GM21723 (cell line): ENCODE data around the gene DNASE1L3.

Source experiments
- ATAC-seq: cut with Tn5 transposase; IDR thresholded peaks from one replicate; pipeline ENCODE4 v1.9.1; 2021; ENCODE audit warnings: mild to moderate bottlenecking, moderate library complexity; ENCODE audit not compliant: unreplicated experiment

DNASE1L3 gene

DNA sequence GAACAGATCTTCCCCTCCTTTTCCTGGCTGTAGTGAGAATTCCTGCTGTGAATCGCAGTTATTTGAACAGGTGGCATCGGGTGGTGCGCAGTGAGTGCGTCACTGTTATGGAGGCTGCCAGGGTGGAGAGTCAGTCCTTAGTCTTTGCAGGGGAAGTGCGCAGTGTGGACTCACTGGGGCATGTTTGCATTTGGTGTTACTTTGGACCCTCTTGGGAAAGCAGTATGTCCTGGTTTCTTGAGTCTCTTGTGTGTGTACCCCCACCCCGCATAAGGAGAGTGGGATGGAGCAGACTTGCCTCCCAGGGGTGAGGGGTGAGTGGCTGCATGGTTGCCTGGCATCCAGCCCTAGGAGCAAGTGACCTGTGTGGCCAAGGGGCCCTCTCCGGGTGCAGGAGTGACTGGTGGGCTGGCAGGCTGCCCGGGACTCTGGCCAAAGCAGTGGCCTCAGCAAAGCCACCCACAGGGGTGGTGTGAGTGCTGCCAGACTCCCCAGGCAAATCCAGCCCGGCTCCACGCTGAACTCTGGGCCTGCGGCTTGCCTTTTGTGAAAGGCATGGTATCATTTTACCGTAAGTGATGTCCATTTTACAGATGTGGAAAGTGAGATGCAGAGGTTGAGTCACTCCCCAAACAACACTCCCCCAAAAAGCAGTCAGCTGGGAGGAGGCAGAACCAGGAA lies 46.4 kb downstream of the DNASE1L3 start:
- ATAC-seq: no peak

DNA sequence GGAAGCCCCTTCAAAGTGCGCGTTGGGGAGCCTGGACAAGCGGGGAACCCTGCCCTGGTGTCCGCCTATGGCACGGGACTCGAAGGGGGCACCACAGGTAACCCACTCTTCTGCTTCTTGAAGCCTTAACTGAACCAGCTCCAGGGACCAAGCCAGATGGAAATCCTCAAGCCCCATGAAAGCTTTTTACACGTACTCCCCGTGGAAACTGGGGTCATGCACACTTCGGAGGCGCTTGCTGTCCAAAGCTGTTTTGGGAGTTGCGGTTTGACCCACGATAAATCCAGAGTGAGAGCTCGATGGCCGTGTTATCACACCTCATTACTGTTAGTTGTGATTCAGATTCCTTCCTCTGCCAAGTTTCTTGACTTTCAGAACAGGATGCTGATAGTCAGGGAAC lies 47.5 kb downstream of the DNASE1L3 start:
- ATAC-seq: no peak

DNA sequence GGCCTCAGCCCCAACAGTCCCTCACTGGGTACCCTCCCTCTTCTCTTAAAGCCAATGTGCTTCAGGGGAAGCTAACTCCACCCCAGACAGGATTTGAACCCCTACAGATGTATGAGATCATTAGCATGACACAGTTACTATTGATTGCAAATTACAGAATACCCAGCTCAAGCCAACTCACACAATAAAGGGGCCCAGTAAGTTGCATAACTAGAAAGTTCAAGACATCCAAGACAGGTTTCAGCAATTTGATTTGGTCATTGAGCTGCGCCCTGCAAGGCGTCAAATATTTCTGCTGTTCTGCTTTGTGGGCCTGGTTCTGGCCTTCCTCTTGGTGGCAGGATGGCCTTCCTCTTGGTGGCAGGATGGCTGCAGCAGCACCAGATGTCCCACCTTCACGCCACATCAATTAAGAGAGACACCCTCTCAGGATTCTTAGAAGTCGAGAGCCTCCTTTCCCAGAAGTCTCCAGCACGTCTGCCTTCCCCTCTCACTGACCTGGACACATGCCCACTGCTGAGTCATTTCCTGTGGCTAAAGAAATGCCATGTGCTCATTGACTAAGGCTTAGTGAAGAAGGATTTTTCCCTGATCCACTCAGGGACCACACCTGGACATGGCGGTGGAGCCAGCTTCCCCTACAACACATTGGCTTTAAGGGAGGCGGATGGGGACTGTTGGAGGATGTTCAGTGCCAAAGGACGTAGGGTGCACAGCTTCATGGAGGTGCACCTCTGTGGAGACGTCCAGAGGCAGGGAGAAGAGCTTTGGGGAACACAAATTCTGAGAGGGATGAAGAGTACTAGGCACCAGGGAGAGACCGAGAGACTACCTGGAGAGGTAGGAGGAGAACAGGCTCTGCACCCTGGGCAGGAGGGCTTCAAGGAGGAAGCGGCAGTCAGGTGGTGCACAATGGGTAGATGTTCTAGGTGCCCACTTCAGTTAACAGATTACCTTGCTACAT lies 49.1 kb downstream of the DNASE1L3 start:
- no peak for ATAC-seq

DNA sequence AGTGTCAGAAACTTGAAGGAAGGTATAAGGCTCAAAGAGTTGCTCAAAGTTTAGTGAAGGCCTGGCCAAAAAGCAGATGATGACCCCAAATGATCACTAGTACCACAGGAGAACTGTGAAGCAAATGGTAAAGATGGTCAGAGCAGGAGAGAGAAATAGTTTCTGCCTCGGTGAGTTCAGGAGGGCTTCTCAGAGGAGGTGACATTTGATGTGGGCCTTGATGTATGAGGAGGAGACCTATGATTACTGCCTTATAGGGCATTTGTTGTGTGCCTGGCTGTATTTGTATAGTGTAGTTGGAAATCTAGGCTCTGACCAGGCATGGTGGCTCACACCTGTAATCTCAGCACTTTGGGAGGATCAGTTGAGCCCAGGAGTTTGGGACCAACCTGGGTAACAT lies 50.4 kb downstream of the DNASE1L3 start:
- no peak for ATAC-seq

DNA sequence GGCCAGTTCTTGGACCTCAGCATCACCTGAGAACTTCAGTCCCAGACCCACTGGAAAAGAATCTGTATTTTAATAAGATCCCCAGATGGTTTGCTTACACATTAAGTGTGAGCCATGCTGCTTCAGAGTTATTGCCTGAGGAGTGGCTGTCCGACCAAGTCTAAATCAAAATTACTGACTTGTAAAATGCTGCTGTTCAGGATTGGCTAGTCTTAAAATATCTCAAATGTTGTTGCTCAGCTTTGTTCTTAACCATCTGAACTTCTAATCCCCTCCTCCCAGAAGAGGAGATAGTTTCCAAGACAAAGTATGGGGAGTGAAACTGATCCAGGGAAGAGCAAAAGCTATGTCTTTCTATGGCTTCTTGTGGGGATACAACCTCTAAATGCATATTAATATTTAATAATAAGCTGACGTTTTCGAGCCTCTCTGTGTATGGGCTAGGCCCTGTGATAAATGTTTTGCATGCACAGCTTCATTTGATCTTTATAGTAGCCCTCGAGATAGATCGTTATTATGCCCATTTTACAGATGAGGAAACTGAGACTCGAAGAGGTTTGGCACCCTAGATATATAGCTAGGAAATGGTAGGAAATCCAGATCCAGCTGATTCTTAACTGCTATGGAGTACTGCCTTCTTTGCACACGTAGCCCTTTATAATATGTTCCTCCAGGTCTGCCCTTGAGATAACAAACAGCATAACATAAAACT lies 52.2 kb downstream of the DNASE1L3 start:
- no peak for ATAC-seq

DNA sequence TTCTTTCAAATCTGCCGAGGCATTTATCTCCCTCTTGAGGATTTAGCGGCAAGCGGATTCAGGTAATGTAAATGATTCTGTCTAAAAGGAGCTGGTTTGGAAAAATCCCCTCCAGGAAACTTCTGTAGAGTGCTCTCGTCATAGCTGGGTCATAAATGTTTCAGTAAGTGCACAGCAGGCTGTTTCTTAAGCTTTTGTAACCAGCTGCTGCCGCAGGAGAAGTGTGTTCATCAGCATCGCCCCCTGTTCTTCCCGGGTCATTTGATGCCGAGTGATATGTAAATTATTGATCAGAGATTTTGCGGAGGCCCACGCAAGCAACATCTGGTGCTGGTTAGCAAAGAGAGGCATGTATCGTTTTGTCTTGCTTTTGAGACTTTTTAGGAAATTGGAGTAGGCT lies 53.1 kb downstream of the DNASE1L3 start:
- ATAC-seq: no peak

DNA sequence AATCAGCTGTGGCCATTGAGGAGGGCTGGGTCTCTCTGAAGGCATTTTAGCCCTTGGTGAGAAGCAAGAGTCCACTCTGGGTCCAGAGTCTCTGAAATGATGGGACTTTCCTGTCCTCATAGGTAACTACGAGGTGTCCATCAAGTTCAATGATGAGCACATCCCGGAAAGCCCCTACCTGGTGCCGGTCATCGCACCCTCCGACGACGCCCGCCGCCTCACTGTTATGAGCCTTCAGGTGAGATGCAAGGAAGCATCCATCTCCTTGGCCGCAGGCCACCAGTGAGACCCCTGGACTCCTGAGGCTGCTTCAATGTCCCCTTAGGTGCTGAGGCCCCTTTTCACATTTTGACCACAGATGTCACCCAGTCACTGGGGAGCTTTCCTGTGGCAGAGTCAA lies 54.9 kb downstream of the DNASE1L3 start:
- no peak for ATAC-seq

DNA sequence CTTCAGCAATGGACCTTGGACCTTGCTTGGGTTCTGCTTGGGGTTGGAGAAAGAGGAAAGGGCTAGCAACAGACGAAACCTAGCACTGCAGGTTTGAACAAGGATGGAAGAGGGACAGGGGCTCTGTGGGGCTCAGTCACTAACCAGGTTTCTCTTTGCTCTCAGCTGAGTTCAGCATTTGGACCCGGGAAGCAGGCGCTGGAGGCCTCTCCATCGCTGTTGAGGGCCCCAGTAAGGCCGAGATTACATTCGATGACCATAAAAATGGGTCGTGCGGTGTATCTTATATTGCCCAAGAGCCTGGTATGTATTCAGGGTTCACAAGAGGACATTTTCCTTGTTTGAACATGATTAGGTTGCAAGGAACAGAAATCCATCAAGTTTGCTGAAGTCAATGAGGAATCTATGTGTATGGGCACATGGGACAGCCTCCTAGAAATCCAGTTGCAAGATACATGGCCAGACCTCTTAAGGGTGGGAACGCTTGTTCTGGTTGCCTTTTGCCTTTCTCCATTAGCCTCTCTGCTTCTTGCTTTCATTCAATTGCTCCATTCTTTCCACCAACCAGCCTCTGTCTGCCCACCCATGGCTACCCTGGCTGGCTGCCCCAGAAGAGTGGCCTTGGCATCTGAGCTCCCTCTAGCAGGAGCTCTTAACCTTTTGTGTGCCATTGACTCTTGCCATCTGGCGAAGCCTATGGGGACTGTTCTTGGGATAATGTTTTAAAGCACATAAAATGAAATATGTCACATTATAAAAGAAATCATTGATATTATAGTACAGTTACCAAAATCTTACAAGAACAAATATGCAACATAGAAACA lies 55.9 kb downstream of the DNASE1L3 start:
- no peak for ATAC-seq

DNA sequence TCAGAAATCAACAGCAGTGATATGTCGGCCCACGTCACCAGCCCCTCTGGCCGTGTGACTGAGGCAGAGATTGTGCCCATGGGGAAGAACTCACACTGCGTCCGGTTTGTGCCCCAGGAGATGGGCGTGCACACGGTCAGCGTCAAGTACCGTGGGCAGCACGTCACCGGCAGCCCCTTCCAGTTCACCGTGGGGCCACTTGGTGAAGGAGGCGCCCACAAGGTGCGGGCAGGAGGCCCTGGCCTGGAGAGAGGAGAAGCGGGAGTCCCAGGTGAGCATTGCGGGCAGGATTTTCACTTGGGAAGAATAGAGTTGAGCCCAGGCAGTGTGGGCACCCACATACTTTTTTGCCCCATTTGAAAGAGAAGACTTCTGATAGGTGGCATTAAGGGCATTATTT lies 57.4 kb downstream of the DNASE1L3 start:
- no peak for ATAC-seq

DNA sequence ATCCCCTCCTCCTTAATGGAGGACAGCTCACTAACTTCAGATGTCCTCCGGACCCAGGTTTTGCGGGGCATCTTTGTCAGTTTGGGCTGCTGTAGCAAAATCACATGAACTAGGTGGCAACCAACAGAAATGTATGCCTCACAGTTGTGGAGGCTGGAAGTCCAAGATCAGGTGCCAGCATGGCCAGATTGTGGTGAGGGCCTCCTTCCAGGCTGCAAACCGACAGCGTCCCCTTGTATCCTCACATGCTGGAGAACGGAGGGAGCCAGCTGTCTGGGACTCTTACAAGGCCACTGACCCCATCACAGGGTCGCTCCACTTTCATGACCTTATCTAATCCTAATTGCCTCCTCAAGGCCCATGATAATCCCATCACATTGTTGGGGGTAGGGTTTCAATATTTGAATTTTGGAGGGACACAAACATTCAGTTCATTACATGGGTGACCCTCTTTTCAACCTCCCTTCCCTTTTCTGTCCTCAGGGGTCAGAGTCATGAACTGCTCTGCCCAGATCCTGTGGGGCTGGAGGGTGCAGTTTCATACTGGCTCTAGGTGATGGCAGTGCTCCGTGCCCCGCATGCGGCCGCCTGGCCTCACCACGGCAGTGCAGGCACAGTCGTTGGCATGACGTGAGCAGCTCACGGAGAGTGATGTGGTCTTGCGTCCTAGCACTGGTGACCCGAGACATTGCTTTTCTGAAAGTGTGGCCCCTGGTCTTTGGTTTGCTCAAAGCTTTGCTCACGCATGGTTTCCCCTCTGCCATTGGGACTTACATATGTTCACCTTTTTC lies 58.4 kb downstream of the DNASE1L3 start:
- ATAC-seq: no peak

DNA sequence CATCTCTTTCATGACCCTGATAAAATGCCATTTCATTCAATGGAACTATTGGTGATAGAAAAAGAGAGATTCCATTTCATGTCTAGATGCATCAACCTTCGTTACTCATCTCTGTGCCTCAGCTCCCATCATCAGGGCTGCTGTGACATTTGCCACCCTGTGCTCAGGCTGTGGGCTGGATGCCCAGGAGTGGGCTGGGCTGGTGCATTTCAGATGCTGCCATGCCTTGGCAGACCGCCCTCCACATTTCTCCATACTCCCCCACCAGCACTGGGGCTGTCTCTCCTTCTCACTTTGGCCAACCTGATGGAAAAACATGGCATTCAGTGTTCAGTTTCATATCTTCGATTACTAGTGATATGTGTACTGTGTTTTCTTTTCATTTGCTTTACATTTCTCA lies 59.1 kb downstream of the DNASE1L3 start:
- ATAC-seq: no peak

DNA sequence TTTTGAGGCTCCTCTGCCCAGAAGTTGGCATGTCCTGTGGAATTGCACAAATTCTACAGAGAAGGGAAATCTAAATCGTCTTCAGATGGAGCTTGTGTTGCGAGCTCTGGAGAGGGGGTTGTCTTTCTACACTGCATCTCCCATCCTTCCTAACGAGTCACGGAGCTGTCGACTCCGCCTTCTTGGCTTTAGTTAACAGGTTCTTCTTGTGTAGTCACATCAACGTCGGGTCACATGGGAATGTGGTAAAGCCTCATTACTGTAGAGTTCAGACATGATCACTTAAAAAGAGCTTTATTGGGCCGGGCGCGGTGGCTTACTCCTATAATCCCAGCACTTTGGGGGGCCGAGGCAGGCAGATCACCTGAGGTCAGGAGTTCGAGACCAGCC lies 60.0 kb downstream of the DNASE1L3 start:
- no peak for ATAC-seq

DNA sequence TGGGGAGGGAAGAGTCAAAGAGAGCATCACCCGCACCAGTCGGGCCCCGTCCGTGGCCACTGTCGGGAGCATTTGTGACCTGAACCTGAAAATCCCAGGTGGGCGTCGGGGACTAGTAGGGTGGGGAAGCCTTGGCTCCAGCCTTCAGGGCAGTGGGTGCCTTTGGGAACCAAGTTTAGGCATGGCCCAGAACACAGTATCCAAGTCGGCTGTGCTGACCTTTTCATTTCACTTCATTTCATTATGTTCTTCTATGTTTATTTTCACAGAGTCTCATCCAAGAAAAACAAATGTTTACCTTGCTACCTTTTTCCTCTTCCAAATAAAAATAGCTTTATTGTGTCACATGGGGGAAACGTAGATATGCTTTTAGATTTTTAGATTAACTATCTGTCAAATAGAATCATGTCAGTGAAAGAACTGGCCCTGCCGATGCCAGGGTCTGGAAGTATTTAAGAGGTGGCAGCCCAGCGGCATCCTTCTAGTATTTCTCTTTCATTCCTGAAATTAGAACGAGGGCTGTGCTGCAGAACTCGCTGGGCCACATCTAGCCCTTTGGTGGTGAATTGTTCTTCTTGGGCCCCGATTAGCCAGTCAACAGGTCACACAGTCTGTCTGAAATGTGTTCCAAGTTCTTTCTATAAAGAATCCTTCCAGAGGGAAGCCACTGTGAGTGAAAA lies 60.5 kb downstream of the DNASE1L3 start:
- no peak for ATAC-seq

DNA sequence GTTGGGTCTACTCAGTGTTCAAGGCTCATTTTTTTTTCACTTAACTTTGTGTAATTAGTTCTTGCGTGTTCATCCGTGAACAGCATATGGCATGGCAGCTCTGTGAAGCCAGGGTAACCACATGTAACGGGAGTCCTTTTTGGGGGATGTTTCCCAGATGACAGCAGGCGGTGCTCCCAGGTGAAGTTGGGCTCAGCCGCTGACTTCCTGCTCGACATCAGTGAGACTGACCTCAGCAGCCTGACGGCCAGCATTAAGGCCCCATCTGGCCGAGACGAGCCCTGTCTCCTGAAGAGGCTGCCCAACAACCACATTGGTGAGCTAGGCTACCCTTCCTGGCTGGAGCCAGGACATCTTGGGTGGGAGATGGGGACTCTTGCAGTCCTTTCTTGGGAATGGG lies 62.7 kb downstream of the DNASE1L3 start:
- no peak for ATAC-seq

DNA sequence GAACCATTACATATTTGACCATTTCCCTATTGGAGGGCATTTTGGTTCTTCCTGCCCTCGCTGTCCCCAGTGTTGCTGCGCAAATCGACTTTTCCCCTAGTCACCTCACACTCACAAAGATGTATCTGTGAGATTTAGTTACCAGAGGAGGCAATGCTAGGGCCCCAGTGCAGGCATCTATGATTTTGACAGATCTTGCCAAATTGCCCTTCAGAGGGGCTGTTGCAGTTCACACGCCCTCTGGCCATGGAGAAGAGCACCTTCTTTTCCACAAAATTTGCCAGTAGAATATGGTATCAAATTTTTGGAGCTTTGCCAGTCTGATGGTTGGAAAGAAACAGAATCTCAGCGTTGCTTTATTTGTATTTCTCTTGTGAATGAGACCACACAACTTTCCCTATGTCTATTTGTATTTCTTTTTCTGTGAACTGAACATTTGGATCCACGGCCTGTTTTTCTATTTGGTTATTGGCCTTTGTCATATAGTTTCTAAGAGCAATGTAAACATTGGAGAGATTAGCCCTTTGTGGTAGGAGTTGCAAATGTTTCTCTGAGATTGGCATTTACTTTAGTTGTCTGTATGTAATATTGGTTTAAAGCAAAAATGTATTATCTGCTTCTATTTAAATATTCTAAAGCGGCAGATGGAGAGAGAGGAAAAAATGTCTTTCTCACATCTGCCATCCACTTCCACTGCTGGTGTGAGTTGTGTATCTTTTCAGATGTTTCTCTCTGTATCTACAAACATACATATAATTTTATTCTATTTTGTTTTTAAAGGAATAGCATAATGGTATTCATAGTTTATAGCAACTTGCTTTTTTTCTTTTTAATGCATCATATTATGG lies 66.1 kb downstream of the DNASE1L3 start:
- ATAC-seq: no peak

DNA sequence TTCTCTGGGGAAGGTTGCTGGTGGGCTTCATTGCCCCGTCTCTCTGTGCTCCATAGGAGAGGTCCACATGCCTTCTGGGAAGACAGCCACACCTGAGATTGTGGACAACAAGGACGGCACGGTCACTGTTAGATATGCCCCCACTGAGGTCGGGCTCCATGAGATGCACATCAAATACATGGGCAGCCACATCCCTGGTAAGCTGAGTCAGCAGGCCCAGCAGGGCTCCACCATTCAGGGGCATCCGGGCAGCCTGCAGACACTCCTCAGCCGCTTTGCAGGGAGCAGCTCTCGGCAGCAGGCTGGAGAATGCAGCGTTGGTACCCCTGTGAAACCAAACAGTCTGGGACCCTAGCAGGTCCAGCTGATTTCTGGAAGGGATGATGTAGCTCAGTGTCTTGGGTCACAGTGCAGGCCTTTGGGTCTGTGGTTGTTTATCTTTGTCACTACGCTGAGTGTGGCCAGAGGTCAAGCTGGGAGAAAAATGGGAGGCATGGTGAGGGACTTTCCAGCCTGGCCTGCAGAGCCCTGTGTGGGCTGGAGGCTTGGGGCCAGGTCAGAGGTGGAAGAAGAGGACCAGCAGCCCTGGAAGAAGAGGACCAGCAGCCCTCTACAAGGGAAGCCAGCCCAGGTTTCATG lies 67.2 kb downstream of the DNASE1L3 start:
- ATAC-seq: no peak
